GM12874 (cell line): ENCODE measurements around the gene LRFN5.

Experiments
- CTCF ChIP-seq: IDR thresholded peaks from 2 replicates; pipeline ENCODE4 v1.5.1; 2011; ENCODE audit warnings: low read depth, mild to moderate bottlenecking, control low read depth, low read length, moderate library complexity; ENCODE audit not compliant: insufficient read depth

LRFN5 gene

DNA sequence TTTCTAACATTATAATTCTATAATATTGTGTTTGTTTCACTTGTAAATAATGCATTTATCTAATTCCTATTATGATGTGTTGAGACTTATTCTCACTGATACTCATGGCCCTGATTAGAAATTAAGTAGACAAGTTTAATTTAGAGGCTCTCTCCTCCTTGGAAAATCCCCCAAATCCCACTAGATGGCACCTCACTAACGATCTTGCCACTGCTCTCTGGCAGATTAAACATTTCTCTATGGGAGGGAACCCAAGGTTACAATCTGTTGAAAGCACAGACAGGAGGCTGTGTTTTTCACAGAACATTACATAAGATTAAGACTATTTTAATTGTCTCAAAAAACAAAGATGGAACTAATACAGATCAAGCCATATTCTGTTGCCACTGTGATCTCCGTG lies 318.7 kb downstream of the LRFN5 start:
- no peak for TF ChIP-seq CTCF

GRCh38 chr14:41950428-41951151 lies 343.9 kb downstream of the LRFN5 start:
- TF ChIP-seq CTCF, result no peak
